Esophagus squamous epithelium (tissue), 4 donors: ENCODE results near the gene DDAH1.

Experiments
- CTCF ChIP-seq, 6 experiments: fragments of 450-650 bp in 4 of 6; fragments of 200-600 bp in 2 of 6; sonication (generic) in 2 of 6; IDR thresholded peaks; one replicate each; pipeline ENCODE4 v1.5.1; 2016 to 2019; ENCODE audit warnings: antibody characterized with exemption in 6 of 6, mild to moderate bottlenecking in 4 of 6, moderate library complexity in 4 of 6
- POLR2A ChIP-seq, 4 donors: fragments of 450-650 bp; IDR thresholded peaks; one replicate each; pipeline ENCODE4 v1.6.1; 2017; ENCODE audit warnings: antibody characterized with exemption in 4 of 4, mild to moderate bottlenecking in 4 of 4, moderate library complexity in 3 of 4

GRCh38 chr1:85407746-85408377, 57.1 kb downstream of the DDAH1 start:
- TF ChIP-seq CTCF (IDR thresholded peaks at IDR 0.05) (no peak), POLR2A (IDR thresholded peaks at IDR 0.05) (no peak)
